Ovary (tissue), 9 donors: ENCODE measurements around the gene BTBD9. TPM values are rescaled to one million over a fixed set of nuclear protein-coding genes. Genes with fewer than 3 reads are reported as not detected.

Experiments
- DNase-seq, 5 donors: peaks; one replicate each; pipeline ENCODE4 v3.0.0-alpha.2; 2019 to 2020
- H3K27ac ChIP-seq, 2 donors: fragments of 200-600 bp; one replicate each; pipeline versions ENCODE4 v1.5.1 to v1.8.0; 2019 to 2022
- H3K27me3 ChIP-seq: fragments of 200-600 bp; one replicate; pipeline ENCODE4 v1.8.0; 2022
- H3K36me3 ChIP-seq: fragments of 200-600 bp; sonication (generic); one replicate; pipeline ENCODE4 v1.5.1; 2019
- H3K4me1 ChIP-seq: one replicate; pipeline ENCODE4 v1.8.1; 2013; ENCODE audit warnings: mild to moderate bottlenecking, moderate library complexity; ENCODE audit not compliant: insufficient read depth
- H3K4me3 ChIP-seq: fragments of 200-600 bp; sonication (generic); one replicate; pipeline ENCODE4 v1.5.1; 2017
- H3K9me3 ChIP-seq, 2 donors: fragments of 200-600 bp in 1 of 2; sonication (generic) in 1 of 2; one replicate each; pipeline versions ENCODE4 v1.5.1 to v1.8.1; 2013 to 2019; ENCODE audit warnings: mild to moderate bottlenecking in 1 of 2, moderate library complexity in 1 of 2
- CTCF ChIP-seq, 3 donors: fragments of 450-650 bp in 2 of 3; fragments of 200-600 bp in 1 of 3; IDR thresholded peaks; one replicate each; pipeline versions ENCODE4 v1.5.1 to v1.8.0; 2016 to 2022; ENCODE audit warnings: antibody characterized with exemption in 3 of 3, mild to moderate bottlenecking in 1 of 3
- EP300 ChIP-seq: sonication (generic); formaldehyde crosslinking; IDR thresholded peaks from one replicate; pipeline ENCODE4 v1.6.1; 2017; ENCODE audit warnings: antibody characterized with exemption
- POLR2A ChIP-seq: fragments of 450-650 bp; IDR thresholded peaks from one replicate; pipeline ENCODE4 v1.6.1; 2017; ENCODE audit warnings: antibody characterized with exemption, mild to moderate bottlenecking, moderate library complexity
- WGBS, 3 donors: extraction: QIAGEN DNeasy Blood & Tissue Kit in 1 of 3; methylation state at CpG; one replicate each; pipeline versions ENCODE4 v1.1.5 to v1.1.7; 2013 to 2017; 5-methylcytosine and 5-hydroxymethylcytosine counted together
- intact Hi-C, 4 donors: fragments of 100-400 bp; cut with DNase I; formaldehyde crosslinking; loops; one replicate each; pipeline versions ENCODE4 v1.11.0 to v1.15.1; 2022 to 2023
- polyA plus RNA-seq, 2 donors: library from polyadenylated mRNA; stranded (reverse); fragments of 200-250 nt in 1 of 2; fragments of 350-450 nt in 1 of 2; fragmentation: Illumina TruSeq in 1 of 2; extraction: RNeasy Lipid Tissue Mini Kit (QIAGEN cat#74804) in 1 of 2; gene quantifications; one replicate each; pipeline ENCODE4 v1.2.3, GENCODE V29; 2013 to 2014
- total RNA-seq, 7 donors: library from RNA; depleted of rRNA in 2 of 7; stranded (reverse); fragments of >200 nt in 2 of 7; fragmentation: NEBNext Ultra II Directional in 3 of 7; extraction: Animal tissue kit (Norgen Biotek cat#: 25700) in 3 of 7; gene quantifications; one replicate each; pipeline versions ENCODE4 v1.1.0 to v1.2.4, GENCODE V29; 2016 to 2023
- donor health status: DM: no; HTN: no; CAD: no; lungs with moderate emphysema.
- donor health status: DM: no; HTN: no; CAD: no.
- donor health status: Bipolar disorder and iron deficiency.
- donor health status: DM: yes; HTN: yes; CAD: no.
- donor health status: DM: no; HTN: no; CAD: no.
- donor health status: DM: yes; HTN: yes; CAD: no.

Gene BTBD9
- total and polyA plus RNA-seq, 9 donors = 7.2 to 28.8 (median 21.0) TPM

GRCh38 chr6:38460186-38460585, 179.5 kb downstream of the BTBD9 start:
- no peak overlapping the region for H3K27ac ChIP-seq
- H3K9me3 ChIP-seq = no peaks in the 10 kb centered on the region
- DNase-seq = no peak
- TF ChIP-seq CTCF (IDR thresholded peaks at IDR 0.05) = no peak
- TF ChIP-seq POLR2A = no peak
- no peak for TF ChIP-seq EP300
- intact Hi-C loops = no loop called here
- H3K27me3 ChIP-seq = no peaks in the 10 kb centered on the region
- H3K4me1 ChIP-seq = no peaks in the 10 kb centered on the region
- no peaks in the 10 kb centered on the region for H3K36me3 ChIP-seq
- WGBS, 3 donors = 80 to 87% (median 83%) methylated on average over 3 of the region's 3 CpGs
- no peak overlapping the region for H3K4me3 ChIP-seq

GRCh38 chr6:38459291-38459690, 180.4 kb downstream of the BTBD9 start:
- no peaks in the 10 kb centered on the region for H3K4me1 ChIP-seq
- H3K9me3 ChIP-seq = no peaks in the 10 kb centered on the region
- TF ChIP-seq CTCF (IDR thresholded peaks at IDR 0.05) = no peak
- no peak for TF ChIP-seq POLR2A
- no peak for TF ChIP-seq EP300
- no peaks in the 10 kb centered on the region for H3K36me3 ChIP-seq
- no peak overlapping the region for H3K4me3 ChIP-seq
- intact Hi-C loops = no loop called here
- no peak for DNase-seq
- no peaks in the 10 kb centered on the region for H3K27me3 ChIP-seq
- 55 to 64% (median 56%) methylated on average over 2 of the region's 2 CpGs for WGBS, 3 donors
- no peak overlapping the region for H3K27ac ChIP-seq

- 95 to 97% (median 96%) methylated on average over 4 of the region's 4 CpGs for WGBS, 3 donors
- TF ChIP-seq EP300 (no peak), POLR2A (no peak), CTCF (IDR thresholded peaks at IDR 0.05) (no peak)
- intact Hi-C loops = no loop called here
These were observed 185.9 kb downstream of the BTBD9 start for GRCh38 chr6:38453861-38454260.

GRCh38 chr6:38452816-38453660, 186.7 kb downstream of the BTBD9 start:
- intact Hi-C loops = no loop called here
- Histone ChIP-seq H3K9me3 (no peaks in the 10 kb centered on the region), H3K36me3 (no peaks in the 10 kb centered on the region), H3K4me3 (no peak overlapping the region), H3K27me3 (no peaks in the 10 kb centered on the region), H3K27ac (no peak overlapping the region), H3K4me1 (no peaks in the 10 kb centered on the region)
- WGBS, 3 donors = 93 to 95% (median 94%) methylated on average over 6 of the region's 6 CpGs
- no peak for DNase-seq
- no peak for TF ChIP-seq POLR2A
- TF ChIP-seq CTCF (IDR thresholded peaks at IDR 0.05) = no peak
- TF ChIP-seq EP300 = no peak

More at GRCh38 chr6:38453861-38454260, 185.9 kb downstream of the BTBD9 start:
- no peaks in the 10 kb centered on the region for H3K9me3 ChIP-seq
- no peak overlapping the region for H3K4me3 ChIP-seq
- no peak for DNase-seq
- H3K27ac ChIP-seq = no peak overlapping the region
- no peaks in the 10 kb centered on the region for H3K4me1 ChIP-seq
- no peaks in the 10 kb centered on the region for H3K27me3 ChIP-seq
- no peaks in the 10 kb centered on the region for H3K36me3 ChIP-seq
